GM19372 (cell line): Measurements from ENCODE around the gene MPHOSPH8.

Experiments used
- ATAC-seq: cut with Tn5 transposase; IDR thresholded peaks from one replicate; pipeline ENCODE4 v1.9.1; 2021; ENCODE audit warnings: mild to moderate bottlenecking, low read depth, moderate library complexity; ENCODE audit not compliant: unreplicated experiment

Gene MPHOSPH8

GRCh38 chr13:19633479-19634255 lies at the start of gene MPHOSPH8:
MPHOSPH8 (plus strand) TSS chr13:19633659; CDS start chr13:19633749, 90 bp downstream.
- peak; percentile 99 for ATAC-seq

GRCh38 chr13:19586904-19587634 lies 46.4 kb upstream of the MPHOSPH8 start:
- ATAC-seq, result peak; percentile 73

GRCh38 chr13:19587635-19588300 lies 45.7 kb upstream of the MPHOSPH8 start:
- ATAC-seq, result peak; percentile 68

- ATAC-seq, result no peak
Measured at GRCh38 chr13:19589312-19589711, 44.1 kb upstream of the MPHOSPH8 start.

- no peak for ATAC-seq
Measured at GRCh38 chr13:19590423-19590822, 43.0 kb upstream of the MPHOSPH8 start.

- ATAC-seq, result no peak
Measured at GRCh38 chr13:19591864-19592263, 41.6 kb upstream of the MPHOSPH8 start.

GRCh38 chr13:19592657-19593180 lies 40.7 kb upstream of the MPHOSPH8 start:
- no peak for ATAC-seq

- ATAC-seq, result no peak
Measured at GRCh38 chr13:19596086-19596485, 37.4 kb upstream of the MPHOSPH8 start.

GRCh38 chr13:19596960-19597361 lies 36.5 kb upstream of the MPHOSPH8 start:
- ATAC-seq, result no peak

GRCh38 chr13:19597523-19597922 lies 35.9 kb upstream of the MPHOSPH8 start:
- no peak for ATAC-seq

GRCh38 chr13:19601749-19602725 lies 31.4 kb upstream of the MPHOSPH8 start:
- peak; percentile 83 for ATAC-seq

- no peak for ATAC-seq
Measured at GRCh38 chr13:19604306-19604705, 29.2 kb upstream of the MPHOSPH8 start.

GRCh38 chr13:19605161-19605955 lies 28.1 kb upstream of the MPHOSPH8 start:
- ATAC-seq, result no peak

- ATAC-seq, result no peak
Measured at GRCh38 chr13:19606152-19606551, 27.3 kb upstream of the MPHOSPH8 start.

GRCh38 chr13:19606737-19607136 lies 26.7 kb upstream of the MPHOSPH8 start:
- ATAC-seq, result no peak

- no peak for ATAC-seq
Measured at GRCh38 chr13:19607523-19608078, 25.9 kb upstream of the MPHOSPH8 start.

GRCh38 chr13:19618977-19619376 lies 14.5 kb upstream of the MPHOSPH8 start:
- ATAC-seq, result no peak

- ATAC-seq, result no peak
Measured at GRCh38 chr13:19622193-19622592, 11.3 kb upstream of the MPHOSPH8 start.

- no peak for ATAC-seq
Measured at GRCh38 chr13:19624265-19624664, 9.2 kb upstream of the MPHOSPH8 start.
